Measurements from ENCODE around the gene MOSMO. TPM values are rescaled to one million over a fixed set of nuclear protein-coding genes. Genes with fewer than 3 reads are reported as not detected.
"Not testable (repeated sequence)": the region's sequence is repeated elsewhere in the genome, so short reads cannot be mapped to it uniquely, and the experiment has no call there.

Gene MOSMO
- total RNA-seq, 4 donors from 2014 or later = 14.9 to 26.9 (median 24.1) TPM

GRCh38 chr16:22123759-22124490 lies 116.0 kb downstream of the MOSMO start:
- Histone ChIP-seq H3K9me3 (no peaks in the 10 kb centered on the region), H3K4me1 (no peaks in the 10 kb centered on the region), H3K27me3 (no peaks in the 10 kb centered on the region), H3K36me3 (no peaks in the 10 kb centered on the region), H3K4me3 (no peak overlapping the region), H3K27ac (no peak overlapping the region)
- TF ChIP-seq POLR2A (IDR thresholded peaks at IDR 0.05) (no peak), POLR2AphosphoS5 (IDR thresholded peaks at IDR 0.05) (no peak), CTCF (IDR thresholded peaks at IDR 0.05) (no peak), EP300 (IDR thresholded peaks at IDR 0.05) (no peak)
- ATAC-seq = no peak
- 91 to 100% methylated on average over 1 to 6 of the region's 7 CpGs for WGBS, 2 donors (ENCODE audit: low coverage in 1 of 2)

- no peak for ATAC-seq
- H3K27ac ChIP-seq = no peak overlapping the region
- no peaks in the 10 kb centered on the region for H3K4me1 ChIP-seq
- H3K4me3 ChIP-seq = no peak overlapping the region
- TF ChIP-seq POLR2A (IDR thresholded peaks at IDR 0.05) = no peak
- no peak for TF ChIP-seq POLR2AphosphoS5 (IDR thresholded peaks at IDR 0.05)
- TF ChIP-seq EP300 (IDR thresholded peaks at IDR 0.05) = no peak
- TF ChIP-seq CTCF (IDR thresholded peaks at IDR 0.05) = no peak
- no peaks in the 10 kb centered on the region for H3K36me3 ChIP-seq
- no peaks in the 10 kb centered on the region for H3K27me3 ChIP-seq
- WGBS, 2 donors (ENCODE audit: low coverage in 1 of 2) = 40 to 88% methylated on average over 1 to 5 of the region's 6 CpGs
- H3K9me3 ChIP-seq = no peaks in the 10 kb centered on the region
Measured at GRCh38 chr16:22124583-22125284, 116.8 kb downstream of the MOSMO start.

GRCh38 chr16:22126037-22126558 lies 118.2 kb downstream of the MOSMO start:
- Histone ChIP-seq H3K27ac (no peak overlapping the region), H3K9me3 (no peaks in the 10 kb centered on the region), H3K27me3 (no peaks in the 10 kb centered on the region), H3K36me3 (no peaks in the 10 kb centered on the region), H3K4me3 (no peak overlapping the region), H3K4me1 (no peaks in the 10 kb centered on the region)
- 53 to 80% methylated on average over 8 to 14 of the region's 15 CpGs for WGBS, 2 donors (ENCODE audit: low coverage in 1 of 2)
- TF ChIP-seq POLR2A (IDR thresholded peaks at IDR 0.05) (no peak), CTCF (IDR thresholded peaks at IDR 0.05) (no peak), POLR2AphosphoS5 (IDR thresholded peaks at IDR 0.05) (no peak), EP300 (IDR thresholded peaks at IDR 0.05) (no peak)
- no peak for ATAC-seq

GRCh38 chr16:22128537-22128936 lies 120.6 kb downstream of the MOSMO start:
- H3K27ac ChIP-seq, H3K4me3 ChIP-seq, H3K9me3 ChIP-seq, H3K4me1 ChIP-seq, H3K36me3 ChIP-seq, ATAC-seq, H3K27me3 ChIP-seq: not testable (repeated sequence)
- WGBS, 2 donors (ENCODE audit: low coverage in 1 of 2) = 92 to 100% methylated on average over 1 of the region's 1 CpG

- no peaks in the 10 kb centered on the region for H3K27me3 ChIP-seq
- H3K36me3 ChIP-seq = no peaks in the 10 kb centered on the region
- no peak for ATAC-seq
- no peaks in the 10 kb centered on the region for H3K4me1 ChIP-seq
- TF ChIP-seq EP300 (IDR thresholded peaks at IDR 0.05) (no peak), CTCF (IDR thresholded peaks at IDR 0.05) (no peak), POLR2A (IDR thresholded peaks at IDR 0.05) (no peak), POLR2AphosphoS5 (IDR thresholded peaks at IDR 0.05) (no peak)
- H3K27ac ChIP-seq = no peak overlapping the region
- no peak overlapping the region for H3K4me3 ChIP-seq
- H3K9me3 ChIP-seq = no peaks in the 10 kb centered on the region
Measured at GRCh38 chr16:22130528-22130927, 122.6 kb downstream of the MOSMO start.
